Adrenal gland (tissue), 12 donors: ENCODE data around the gene NPFF. TPM values are rescaled to one million over a fixed set of nuclear protein-coding genes. Genes with fewer than 3 reads are reported as not detected.

Source experiments
- DNase-seq, 7 donors: peaks; one replicate each; pipeline ENCODE4 v3.0.0-alpha.2; 2019 to 2020
- H3K27ac ChIP-seq, 5 donors: fragments of 200-600 bp; sonication (generic) in 4 of 5; 1 replicate in 3 of 5; 2 replicates in 2 of 5; pipeline versions ENCODE4 v1.5.1 to v1.8.0; 2016 to 2020; ENCODE audit warnings: mild to moderate bottlenecking in 1 of 5
- H3K27me3 ChIP-seq: fragments of 200-600 bp; 2 replicates; pipeline ENCODE4 v1.8.0; 2021
- H3K36me3 ChIP-seq, 2 donors: fragments of 200-600 bp; replicated peaks in 1 of 2; 1 replicate in 1 of 2; 2 replicates in 1 of 2; pipeline versions ENCODE4 v1.5.1 to v1.8.0; 2018 to 2022
- H3K4me1 ChIP-seq, 2 donors: fragments of 200-600 bp; replicated peaks in 1 of 2; 1 replicate in 1 of 2; 2 replicates in 1 of 2; pipeline versions ENCODE4 v1.5.1 to v1.8.0; 2018 to 2021
- H3K4me3 ChIP-seq, 4 donors: fragments of 200-600 bp; sonication (generic) in 3 of 4; one replicate each; pipeline ENCODE4 v1.5.1; 2016 to 2018
- H3K9me3 ChIP-seq, 3 donors: fragments of 200-600 bp; sonication (generic) in 1 of 3; replicated peaks in 1 of 3; 1 replicate in 2 of 3; 2 replicates in 1 of 3; pipeline versions ENCODE4 v1.5.1 to v1.8.0; 2016 to 2021
- CTCF ChIP-seq, 6 experiments: fragments of 450-650 bp in 4 of 6; fragments of 200-600 bp in 2 of 6; sonication (generic) in 1 of 6; IDR thresholded peaks; 1 replicate in 5 of 6; 2 replicates in 1 of 6; pipeline versions ENCODE4 v1.5.1 to v1.8.0; 2016 to 2021; ENCODE audit warnings: antibody characterized with exemption in 6 of 6, mild to moderate bottlenecking in 2 of 6, moderate library complexity in 1 of 6
- POLR2A ChIP-seq, 2 donors: fragments of 450-650 bp; IDR thresholded peaks; one replicate each; pipeline ENCODE4 v1.6.1; 2017; ENCODE audit warnings: antibody characterized with exemption in 2 of 2, mild to moderate bottlenecking in 2 of 2, moderate library complexity in 1 of 2
- WGBS, 4 donors: extraction: QIAGEN DNeasy Blood & Tissue Kit in 2 of 4; methylation state at CpG; one replicate each; pipeline versions ENCODE4 v1.1.5 to v1.1.7; 2013 to 2017; 5-methylcytosine and 5-hydroxymethylcytosine counted together
- intact Hi-C, 2 donors: fragments of 100-400 bp; cut with DNase I; formaldehyde crosslinking; loops; one replicate each; pipeline versions ENCODE4 v1.14.1 to v1.15.0; 2022 to 2023
- polyA plus RNA-seq, 3 donors: library from polyadenylated mRNA; stranded (reverse); fragments of 200-250 nt in 2 of 3; fragments of 350-450 nt in 1 of 3; fragmentation: Illumina TruSeq in 1 of 3; extraction: RNeasy Lipid Tissue Mini Kit (QIAGEN cat#74804) in 1 of 3; gene quantifications; one replicate each; pipeline ENCODE4 v1.2.3, GENCODE V29; 2013 to 2014
- total RNA-seq, 9 donors: library from RNA; depleted of rRNA in 4 of 9; stranded (reverse); fragments of >200 nt in 4 of 9; fragments of 120-200 nt in 1 of 9; fragmentation: NEBNext Ultra II Directional in 1 of 9; extraction: Animal tissue kit (Norgen Biotek cat#: 25700) in 1 of 9; gene quantifications; one replicate each; pipeline versions ENCODE4 v1.1.0 to v1.2.4, GENCODE V29; 2013 to 2023
- donor health status: healthy with polysubstance abuse.
- donor health status: Bipolar disorder and iron deficiency.
- donor health status: DM: yes; HTN: yes; CAD: no.
- donor health status: DM: no; HTN: no; CAD: no.
- donor health status: DM: no; HTN: no; CAD: no.
- donor health status: DM: yes; HTN: yes; CAD: no.

The NPFF gene
- total and polyA plus RNA-seq, 12 donors, result 0.27 to 0.78 TPM; not detected in 10

- no peak for DNase-seq
- TF ChIP-seq POLR2A (IDR thresholded peaks at IDR 0.05) (no peak), CTCF (IDR thresholded peaks at IDR 0.05) (no peak)
- peaks cover 27 to 43% of the 10 kb centered on the region in 2 donors for H3K4me1 ChIP-seq
- no peaks in the 10 kb centered on the region for H3K36me3 ChIP-seq
- no peak overlapping the region for H3K4me3 ChIP-seq
- H3K27me3 ChIP-seq, result no peaks in the 10 kb centered on the region
- peak overlapping the region in 2 of 5 donors; percentile 30 to 93 for H3K27ac ChIP-seq
- no peaks in the 10 kb centered on the region for H3K9me3 ChIP-seq
- intact Hi-C loops, result no loop called here
- 80 to 86% (median 83%) methylated on average over 2 of the region's 2 CpGs for WGBS, 4 donors
Measured at GRCh38 chr12:53498235-53498630, 9.1 kb downstream of the NPFF start.

- intact Hi-C loops, result no loop called here
Measured at GRCh38 chr12:53497461-53497860, 9.8 kb downstream of the NPFF start.

DNA sequence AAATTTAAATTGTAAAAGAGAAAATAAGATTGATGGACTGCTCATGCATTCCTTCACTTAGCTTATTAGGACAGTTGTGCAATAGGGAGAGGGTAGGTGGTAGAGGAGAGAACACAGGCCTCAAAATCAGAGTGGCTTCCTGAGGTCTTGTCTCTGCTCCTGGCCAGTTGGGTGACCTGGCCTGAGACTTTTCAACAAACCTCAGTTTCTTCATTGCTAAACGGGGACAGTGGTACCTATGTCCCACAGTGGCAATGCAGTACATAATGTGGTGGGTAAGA, 10.6 kb downstream of the NPFF start:
- Histone ChIP-seq H3K4me1 (peaks cover 30 to 40% of the 10 kb centered on the region in 2 donors), H3K36me3 (no peaks in the 10 kb centered on the region), H3K27ac (peak overlapping the region in 2 of 5 donors; percentile 37 to 71), H3K4me3 (peak overlapping the region in 1 of 4 donors; percentile 7), H3K9me3 (no peaks in the 10 kb centered on the region), H3K27me3 (no peaks in the 10 kb centered on the region)
- WGBS, 4 donors, result 46 to 100% (median 73%) methylated on average over 1 of the region's 1 CpG
- intact Hi-C loops, result no loop called here
- TF ChIP-seq CTCF (IDR thresholded peaks at IDR 0.05), result no peak
- TF ChIP-seq POLR2A (IDR thresholded peaks at IDR 0.05), result no peak
- DNase-seq, result no peak

More at GRCh38 chr12:53497461-53497860, 9.8 kb downstream of the NPFF start:
- H3K36me3 ChIP-seq, result no peaks in the 10 kb centered on the region
- DNase-seq, result no peak
- TF ChIP-seq CTCF (IDR thresholded peaks at IDR 0.05), result no peak
- TF ChIP-seq POLR2A (IDR thresholded peaks at IDR 0.05), result no peak
- H3K4me3 ChIP-seq, result no peak overlapping the region
- H3K4me1 ChIP-seq, result peaks cover 29 to 41% of the 10 kb centered on the region in 2 donors
- peak overlapping the region in 1 of 5 donors; percentile 37 for H3K27ac ChIP-seq
- H3K27me3 ChIP-seq, result no peaks in the 10 kb centered on the region
- 90 to 96% (median 94%) methylated on average over 2 to 3 of the region's 3 CpGs for WGBS, 4 donors
- H3K9me3 ChIP-seq, result no peaks in the 10 kb centered on the region

- TF ChIP-seq POLR2A (IDR thresholded peaks at IDR 0.05) (no peak), CTCF (IDR thresholded peaks at IDR 0.05) (no peak)
- no peaks in the 10 kb centered on the region for H3K36me3 ChIP-seq
- H3K27me3 ChIP-seq, result no peaks in the 10 kb centered on the region
- peaks cover 26 to 37% of the 10 kb centered on the region in 2 donors for H3K4me1 ChIP-seq
- intact Hi-C loops, result no loop called here
- peak in 5 of 7 donors; percentile 54 to 82 (median 66) for DNase-seq
- H3K9me3 ChIP-seq, result no peaks in the 10 kb centered on the region
- H3K27ac ChIP-seq, result peak overlapping the region in 3 of 5 donors; percentile 22 to 71 (median 37)
- WGBS, 4 donors, result 40 to 46% (median 44%) methylated on average over 5 of the region's 5 CpGs
- peak overlapping the region in 1 of 4 donors; percentile 7 for H3K4me3 ChIP-seq
Measured at GRCh38 chr12:53495903-53496751, 11.2 kb downstream of the NPFF start.
